Measurements from ENCODE around the gene TTLL11.

- TF ChIP-seq, protein P1, sequence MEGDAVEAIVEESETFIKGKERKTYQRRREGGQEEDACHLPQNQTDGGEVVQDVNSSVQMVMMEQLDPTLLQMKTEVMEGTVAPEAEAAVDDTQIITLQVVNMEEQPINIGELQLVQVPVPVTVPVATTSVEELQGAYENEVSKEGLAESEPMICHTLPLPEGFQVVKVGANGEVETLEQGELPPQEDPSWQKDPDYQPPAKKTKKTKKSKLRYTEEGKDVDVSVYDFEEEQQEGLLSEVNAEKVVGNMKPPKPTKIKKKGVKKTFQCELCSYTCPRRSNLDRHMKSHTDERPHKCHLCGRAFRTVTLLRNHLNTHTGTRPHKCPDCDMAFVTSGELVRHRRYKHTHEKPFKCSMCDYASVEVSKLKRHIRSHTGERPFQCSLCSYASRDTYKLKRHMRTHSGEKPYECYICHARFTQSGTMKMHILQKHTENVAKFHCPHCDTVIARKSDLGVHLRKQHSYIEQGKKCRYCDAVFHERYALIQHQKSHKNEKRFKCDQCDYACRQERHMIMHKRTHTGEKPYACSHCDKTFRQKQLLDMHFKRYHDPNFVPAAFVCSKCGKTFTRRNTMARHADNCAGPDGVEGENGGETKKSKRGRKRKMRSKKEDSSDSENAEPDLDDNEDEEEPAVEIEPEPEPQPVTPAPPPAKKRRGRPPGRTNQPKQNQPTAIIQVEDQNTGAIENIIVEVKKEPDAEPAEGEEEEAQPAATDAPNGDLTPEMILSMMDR (conservative IDR thresholded peaks at IDR 0.05; ENCODE audit: low read depth in 2 of 2), result no peak
- TF ChIP-seq EZH2phosphoT487 (IDR thresholded peaks at IDR 0.05; ENCODE audit: unreplicated experiment) (no peak), CREB1 (CRISPR knock-in tag; IDR thresholded peaks at IDR 0.05; ENCODE audit: low read depth) (no peak), EZH2 (IDR thresholded peaks at IDR 0.05; ENCODE audit: low read depth, unreplicated experiment) (no peak), REST (IDR thresholded peaks at IDR 0.05; ENCODE audit: unreplicated experiment) (no peak), NANOG (IDR thresholded peaks at IDR 0.05; ENCODE audit: borderline replicate concordance) (no peak), POLR2AphosphoS5 (IDR thresholded peaks at IDR 0.05; ENCODE audit: low read depth) (no peak)
These were observed 47.5 kb upstream of the TTLL11 start for GRCh38 chr9:122140368-122141193.
